HCT116 (cell line): ENCODE data around the gene MMP17. TPM values are rescaled to one million over a fixed set of nuclear protein-coding genes. Genes with fewer than 3 reads are reported as not detected.

ENCODE experiments used
- ATAC-seq: fragments of 200-7000 bp; cut with Tn5 transposase; 2 replicates; pipeline ENCODE4 v1.9.1; 2020; ENCODE audit warnings: mild to moderate bottlenecking, moderate library complexity
- BruUV-seq: library from RNA; stranded (reverse); fragments of 400-500 nt; replicated peaks from 2 replicates; lab custom pipeline; 2021; lab: Mats Ljungman, UMichigan
- CTCF ChIA-PET: fragments of 300-600 bp; sonication (Branson Sonifier 250); formaldehyde crosslinking; loops from one replicate; lab custom pipeline; 2021; ENCODE audit warnings: antibody characterized with exemption; lab: Charles Lee
- POLR2A ChIA-PET: fragments of 300-600, 350-600 bp; sonication (Branson Sonifier 250); formaldehyde crosslinking; loops from one replicate; lab custom pipeline; 2021; ENCODE audit warnings: antibody characterized with exemption; lab: Charles Lee
- RAD21 ChIA-PET, 2 experiments: fragments of 300-600 bp; sonication (Branson Sonifier 250); formaldehyde crosslinking; loops; one replicate each; lab custom pipeline; 2023; ENCODE audit warnings: low total read pairs in 2 of 2; ENCODE audit not compliant: uncharacterized antibody in 2 of 2, unreplicated experiment in 2 of 2, low non-redundant PET in 1 of 2; lab: Charles Lee
- DNase-seq: peaks from one replicate; pipeline ENCODE4 v3.0.0-alpha.2; 2010; ENCODE audit warnings: low read depth, low spot score
- H2AFZ ChIP-seq: fragments of 200-600 bp; shearing (Covaris generic), sonication (generic); 2 replicates; pipeline ENCODE4 v1.6.1; 2017; ENCODE audit warnings: low read depth, mixed run types, mixed read lengths, antibody characterized with exemption, low read length; ENCODE audit not compliant: poor library complexity, severe bottlenecking
- H3K27ac ChIP-seq: 2 replicates; pipeline ENCODE4 v1.5.1; 2012; ENCODE audit warnings: low read depth, low read length
- H3K27me3 ChIP-seq: fragments of 200-600 bp; sonication (generic); 2 replicates; pipeline ENCODE4 v1.6.1; 2016; ENCODE audit warnings: mixed run types, low read length, mixed read lengths; ENCODE audit not compliant: insufficient read depth
- H3K36me3 ChIP-seq, 2 experiments: fragments of 200-500 bp in 1 of 2; fragments of 200-600 bp in 1 of 2; sonication (Bioruptor generic) in 1 of 2; sonication (generic) in 1 of 2; 2 replicates each; pipeline versions ENCODE4 v1.5.1 to v1.6.1; 2014 to 2016; ENCODE audit warnings: low read length in 2 of 2, inconsistent platforms in 1 of 2, mixed read lengths in 1 of 2, mixed run types in 1 of 2; ENCODE audit not compliant: insufficient read depth in 2 of 2, control insufficient read depth in 1 of 2
- H3K4me1 ChIP-seq, 2 experiments: fragments of 200-600 bp in 1 of 2; sonication (generic) in 1 of 2; 2 replicates each; pipeline versions ENCODE4 v1.5.1 to v1.6.1; 2012 to 2017; ENCODE audit warnings: low read length in 2 of 2, inconsistent platforms in 1 of 2, mild to moderate bottlenecking in 1 of 2, mixed read lengths in 1 of 2, mixed run types in 1 of 2, moderate library complexity in 1 of 2; ENCODE audit not compliant: insufficient read depth in 2 of 2, control insufficient read depth in 1 of 2
- H3K4me2 ChIP-seq: fragments of 200-600 bp; sonication (generic); 2 replicates; pipeline ENCODE4 v1.6.1; 2017; ENCODE audit warnings: mixed run types, low read length, mixed read lengths
- H3K4me3 ChIP-seq, 2 experiments: fragments of 200-600 bp in 1 of 2; sonication (generic) in 1 of 2; replicated peaks in 1 of 2; 2 replicates each; pipeline ENCODE4 v1.5.1; 2011 to 2016; ENCODE audit warnings: low read length in 2 of 2, control low read depth in 1 of 2, low read depth in 1 of 2, mild to moderate bottlenecking in 1 of 2, mixed read lengths in 1 of 2, mixed run types in 1 of 2
- H3K79me2 ChIP-seq: fragments of 200-600 bp; sonication (generic); 2 replicates; pipeline ENCODE4 v1.6.1; 2017; ENCODE audit warnings: mild to moderate bottlenecking, mixed run types, low read length, moderate library complexity, mixed read lengths; ENCODE audit not compliant: insufficient read depth
- H3K9ac ChIP-seq: fragments of 200-600 bp; sonication (generic); 2 replicates; pipeline ENCODE4 v1.6.1; 2016; ENCODE audit warnings: low read length, mixed read lengths
- H3K9me2 ChIP-seq: fragments of 200-600 bp; sonication (generic), shearing (Covaris generic); 2 replicates; pipeline ENCODE4 v1.6.1; 2017; ENCODE audit warnings: mixed run types, mild to moderate bottlenecking, moderate library complexity; ENCODE audit not compliant: insufficient read depth
- H3K9me3 ChIP-seq, 2 experiments: fragments of 200-500 bp in 1 of 2; fragments of 200-600 bp in 1 of 2; sonication (Bioruptor generic) in 1 of 2; sonication (generic) in 1 of 2; 2 replicates each; pipeline ENCODE4 v1.6.1; 2014 to 2017; ENCODE audit warnings: low read length in 2 of 2, mixed read lengths in 2 of 2, inconsistent platforms in 1 of 2, low read depth in 1 of 2, mild to moderate bottlenecking in 1 of 2, mixed run types in 1 of 2, moderate library complexity in 1 of 2; ENCODE audit not compliant: control insufficient read depth in 1 of 2, insufficient read depth in 1 of 2
- H4K20me1 ChIP-seq: fragments of 200-600 bp; sonication (generic), shearing (Covaris generic); 2 replicates; pipeline ENCODE4 v1.6.1; 2017; ENCODE audit warnings: mixed run types, mild to moderate bottlenecking, moderate library complexity; ENCODE audit not compliant: insufficient read depth
- CBX3 ChIP-seq: IDR thresholded peaks from 2 replicates; pipeline ENCODE4 v1.6.1; 2012; ENCODE audit warnings: low read depth
- ELF1 ChIP-seq: IDR thresholded peaks from 2 replicates; pipeline ENCODE4 v1.6.1; 2012; ENCODE audit warnings: low read depth, borderline replicate concordance
- EZH2 ChIP-seq: fragments of 200-600 bp; sonication (generic); IDR thresholded peaks from 2 replicates; pipeline ENCODE4 v1.6.1; 2017; ENCODE audit warnings: antibody characterized with exemption, mixed run types
- EZH2phosphoT487 ChIP-seq: fragments of 200-600 bp; IDR thresholded peaks from 2 replicates; pipeline ENCODE4 v1.6.1; 2018; ENCODE audit warnings: antibody characterized with exemption, borderline replicate concordance
- JUND ChIP-seq: IDR thresholded peaks from 2 replicates; pipeline ENCODE4 v1.6.1; 2012
- POLR2A ChIP-seq: IDR thresholded peaks from 2 replicates; pipeline ENCODE4 v1.7.0; 2011; ENCODE audit warnings: borderline replicate concordance; ENCODE audit not compliant: insufficient read depth, insufficient read length; ENCODE audit errors: extremely low read depth
- POLR2AphosphoS5 ChIP-seq: IDR thresholded peaks from 2 replicates; pipeline ENCODE4 v1.6.1; 2011; ENCODE audit warnings: mild to moderate bottlenecking, low read depth, low read length, moderate library complexity
- RAD21 ChIP-seq: IDR thresholded peaks from 2 replicates; pipeline ENCODE4 v1.6.1; 2012; ENCODE audit warnings: low read depth, mild to moderate bottlenecking
- SP1 ChIP-seq: IDR thresholded peaks from 2 replicates; pipeline ENCODE4 v1.6.1; 2012; ENCODE audit warnings: low read depth
- TCF7L2 ChIP-seq: IDR thresholded peaks from 2 replicates; pipeline ENCODE4 v1.7.0; 2011; ENCODE audit warnings: borderline replicate concordance, inconsistent platforms; ENCODE audit not compliant: insufficient read depth, insufficient read length; ENCODE audit errors: extremely low read depth
- ZFX ChIP-seq: fragments of 450-650 bp; IDR thresholded peaks from 2 replicates; pipeline ENCODE4 v1.6.1; 2017
- ZNF274 ChIP-seq: fragments of 200-500 bp; sonication (Bioruptor generic); IDR thresholded peaks from 2 replicates; pipeline ENCODE4 v1.6.1; 2014; ENCODE audit warnings: mild to moderate bottlenecking, low read depth, low read length, inconsistent platforms
- intact Hi-C: fragments of 100-400 bp; cut with micrococcal nuclease; formaldehyde crosslinking; loops from 2 replicates; pipeline ENCODE4 v1.10.0; 2022
- total RNA-seq: library from RNA; stranded (reverse); gene quantifications from one replicate; pipeline ENCODE4 v1.2.1, GENCODE V29; 2021; ENCODE audit not compliant: unreplicated experiment
- TF ChIP-seq, protein P1 (sequence below), 3 experiments: fragments of 200-600 bp in 1 of 3; sonication (generic) in 1 of 3; IDR thresholded peaks in 2 of 3; conservative IDR thresholded peaks in 1 of 3; 2 replicates each; pipeline ENCODE4 v1.5.1; 2012 to 2017; ENCODE audit warnings: low read depth in 2 of 3, low read length in 2 of 3, antibody characterized with exemption in 1 of 3, borderline replicate concordance in 1 of 3, control low read depth in 1 of 3, mild to moderate bottlenecking in 1 of 3, mixed read lengths in 1 of 3, mixed run types in 1 of 3, moderate library complexity in 1 of 3; ENCODE audit not compliant: insufficient read depth in 1 of 3
- TF ChIP-seq, protein P2 (sequence below): IDR thresholded peaks from 2 replicates; pipeline ENCODE4 v1.6.1; 2011; ENCODE audit warnings: mild to moderate bottlenecking, low read length, moderate library complexity; ENCODE audit not compliant: insufficient replicate concordance; ENCODE audit errors: extremely low read depth
- TF ChIP-seq, protein P3 (sequence below): IDR thresholded peaks from 2 replicates; pipeline ENCODE4 v1.6.1; 2012

Gene MMP17
- total RNA-seq, 1 experiment from 2014 or later, result 14.3 TPM

DNA sequence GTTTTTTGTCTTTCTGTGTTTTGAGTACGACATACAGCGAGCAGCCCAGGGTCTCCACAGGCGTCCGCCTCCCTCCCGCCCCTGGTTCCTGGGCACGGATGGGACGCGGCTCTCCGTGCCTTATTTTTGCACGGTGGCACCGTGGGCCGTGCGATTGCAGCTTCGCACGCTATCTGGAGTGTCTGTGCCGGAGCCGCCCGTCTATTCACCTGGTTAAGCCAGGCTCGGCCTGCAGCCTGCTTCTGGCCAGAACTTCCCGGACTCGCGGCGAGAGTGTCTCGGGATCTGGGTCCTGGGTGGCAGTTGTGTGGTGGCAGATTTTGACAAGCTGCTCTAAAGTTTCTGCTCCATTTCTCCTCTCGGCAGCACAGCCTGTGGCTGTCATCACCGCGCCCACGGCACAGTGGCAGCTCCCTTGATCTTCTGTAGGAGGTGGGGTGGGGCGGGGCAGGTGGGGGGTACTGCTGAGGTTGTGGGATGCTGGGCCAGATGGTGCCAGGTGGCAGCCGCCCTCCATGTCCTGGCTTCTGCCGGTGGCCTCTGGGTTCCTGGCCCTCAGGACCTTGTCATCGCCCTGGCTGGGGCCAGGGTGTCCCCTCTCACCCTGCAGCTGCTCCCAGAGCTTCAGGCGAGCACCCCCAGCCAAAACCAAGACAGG, 2.9 kb downstream of the MMP17 start:
- POLR2A ChIA-PET, result interaction anchor here (1.3 kb wide), 1 partner anchor 97 kb away, joined by 3 read pairs; no protein-coding TSS in a partner anchor
- Histone ChIP-seq H3K9ac (no peak overlapping the region), H3K4me1 (peaks cover 12 to 26% of the 10 kb centered on the region in 2 experiments; a peak in 3 of 4 replicates), H3K27me3 (no peaks in the 10 kb centered on the region), H2AFZ (no peak overlapping the region), H4K20me1 (no peaks in the 10 kb centered on the region), H3K9me2 (no peaks in the 10 kb centered on the region), H3K4me2 (peak overlapping the region; percentile 99; the same call in 1 of the 2 replicates), H3K79me2 (peaks cover 5% of the 10 kb centered on the region; the same call in 1 of the 2 replicates), H3K9me3 (no peaks in the 10 kb centered on the region), H3K27ac (peak overlapping the region; percentile 37; the same call in 1 of the 2 replicates), H3K36me3 (no peaks in the 10 kb centered on the region), H3K4me3 (peak overlapping the region in 1 of 2 experiments; percentile 79; a peak in 2 of 4 replicates)
- no TSS peak for BruUV-seq
- no peak for DNase-seq
- no peak for ATAC-seq
- CTCF ChIA-PET, result interaction anchor here (1.0 to 1.2 kb wide), 4 partner anchors 376 to 727 kb away, joined by 3 to 17 read pairs (median 3); no protein-coding TSS in a partner anchor
- RAD21 ChIA-PET, result interaction anchor here in 1 of 2 experiments (0.5 to 1.0 kb wide), 3 partner anchors 91 to 376 kb away, joined by 3 to 6 read pairs (median 5); no protein-coding TSS in a partner anchor
- intact Hi-C loops, result loop anchor here (1.0 to 5.0 kb wide), 2 partner anchors 223 to 379 kb away; no protein-coding TSS in a partner anchor
- TF ChIP-seq, protein P1, sequence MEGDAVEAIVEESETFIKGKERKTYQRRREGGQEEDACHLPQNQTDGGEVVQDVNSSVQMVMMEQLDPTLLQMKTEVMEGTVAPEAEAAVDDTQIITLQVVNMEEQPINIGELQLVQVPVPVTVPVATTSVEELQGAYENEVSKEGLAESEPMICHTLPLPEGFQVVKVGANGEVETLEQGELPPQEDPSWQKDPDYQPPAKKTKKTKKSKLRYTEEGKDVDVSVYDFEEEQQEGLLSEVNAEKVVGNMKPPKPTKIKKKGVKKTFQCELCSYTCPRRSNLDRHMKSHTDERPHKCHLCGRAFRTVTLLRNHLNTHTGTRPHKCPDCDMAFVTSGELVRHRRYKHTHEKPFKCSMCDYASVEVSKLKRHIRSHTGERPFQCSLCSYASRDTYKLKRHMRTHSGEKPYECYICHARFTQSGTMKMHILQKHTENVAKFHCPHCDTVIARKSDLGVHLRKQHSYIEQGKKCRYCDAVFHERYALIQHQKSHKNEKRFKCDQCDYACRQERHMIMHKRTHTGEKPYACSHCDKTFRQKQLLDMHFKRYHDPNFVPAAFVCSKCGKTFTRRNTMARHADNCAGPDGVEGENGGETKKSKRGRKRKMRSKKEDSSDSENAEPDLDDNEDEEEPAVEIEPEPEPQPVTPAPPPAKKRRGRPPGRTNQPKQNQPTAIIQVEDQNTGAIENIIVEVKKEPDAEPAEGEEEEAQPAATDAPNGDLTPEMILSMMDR (IDR thresholded peaks at IDR 0.05 in 2 of 3, conservative IDR thresholded peaks at IDR 0.05 in 1 of 3; ENCODE audit: borderline replicate concordance in 1 of 3, insufficient read depth in 1 of 3, low read depth in 2 of 3, low read length in 2 of 3), result no peak
- no peak for TF ChIP-seq RAD21
- no peak for TF ChIP-seq SP1
- TF ChIP-seq TCF7L2, result no peak
- no peak for TF ChIP-seq ZNF274
- no peak for TF ChIP-seq EZH2phosphoT487
- no peak for TF ChIP-seq POLR2AphosphoS5
- TF ChIP-seq JUND, result no peak
- TF ChIP-seq, protein P2, sequence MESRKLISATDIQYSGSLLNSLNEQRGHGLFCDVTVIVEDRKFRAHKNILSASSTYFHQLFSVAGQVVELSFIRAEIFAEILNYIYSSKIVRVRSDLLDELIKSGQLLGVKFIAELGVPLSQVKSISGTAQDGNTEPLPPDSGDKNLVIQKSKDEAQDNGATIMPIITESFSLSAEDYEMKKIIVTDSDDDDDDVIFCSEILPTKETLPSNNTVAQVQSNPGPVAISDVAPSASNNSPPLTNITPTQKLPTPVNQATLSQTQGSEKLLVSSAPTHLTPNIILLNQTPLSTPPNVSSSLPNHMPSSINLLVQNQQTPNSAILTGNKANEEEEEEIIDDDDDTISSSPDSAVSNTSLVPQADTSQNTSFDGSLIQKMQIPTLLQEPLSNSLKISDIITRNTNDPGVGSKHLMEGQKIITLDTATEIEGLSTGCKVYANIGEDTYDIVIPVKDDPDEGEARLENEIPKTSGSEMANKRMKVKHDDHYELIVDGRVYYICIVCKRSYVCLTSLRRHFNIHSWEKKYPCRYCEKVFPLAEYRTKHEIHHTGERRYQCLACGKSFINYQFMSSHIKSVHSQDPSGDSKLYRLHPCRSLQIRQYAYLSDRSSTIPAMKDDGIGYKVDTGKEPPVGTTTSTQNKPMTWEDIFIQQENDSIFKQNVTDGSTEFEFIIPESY, result no peak
- no peak for TF ChIP-seq CBX3
- no peak for TF ChIP-seq EZH2
- TF ChIP-seq, protein P3, sequence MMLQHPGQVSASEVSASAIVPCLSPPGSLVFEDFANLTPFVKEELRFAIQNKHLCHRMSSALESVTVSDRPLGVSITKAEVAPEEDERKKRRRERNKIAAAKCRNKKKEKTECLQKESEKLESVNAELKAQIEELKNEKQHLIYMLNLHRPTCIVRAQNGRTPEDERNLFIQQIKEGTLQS, result no peak
- no peak for TF ChIP-seq POLR2A
- no peak for TF ChIP-seq ZFX
- no peak for TF ChIP-seq ELF1
